ENCODE measurements around the gene THTPA.
A peak's percentile ranks its signal among the peaks of the same experiment; 100 is the strongest.

THTPA gene

GRCh38 chr14:23530375-23531055 is 25.6 kb upstream of the THTPA start:
- peaks cover 54% of the 10 kb centered on the region for H3K36me3 Mint-ChIP-seq (ENCODE audit: low read depth)
- peak overlapping the region; percentile 88 for H3K27ac Mint-ChIP-seq
- H3K4me1 Mint-ChIP-seq: peaks cover 35% of the 10 kb centered on the region
- no peaks in the 10 kb centered on the region for H3K9me3 Mint-ChIP-seq
- TF ChIP-seq CTCF (IDR thresholded peaks at IDR 0.05): no peak
- DNase-seq: no peak
- H3K27me3 Mint-ChIP-seq (ENCODE audit: low read depth, poor library complexity): peaks cover 21% of the 10 kb centered on the region
- peak overlapping the region; percentile 20 for H3K4me3 Mint-ChIP-seq

- H3K9me3 Mint-ChIP-seq: no peaks in the 10 kb centered on the region
- peaks cover 22% of the 10 kb centered on the region for H3K27me3 Mint-ChIP-seq (ENCODE audit: low read depth, poor library complexity)
- TF ChIP-seq CTCF (IDR thresholded peaks at IDR 0.05): no peak
- peaks cover 54% of the 10 kb centered on the region for H3K36me3 Mint-ChIP-seq (ENCODE audit: low read depth)
- H3K27ac Mint-ChIP-seq: no peak overlapping the region
- DNase-seq: no peak
- H3K4me1 Mint-ChIP-seq: peaks cover 42% of the 10 kb centered on the region
- H3K4me3 Mint-ChIP-seq: no peak overlapping the region
These were observed 24.7 kb upstream of the THTPA start for GRCh38 chr14:23531391-23531790.

- DNase-seq: no peak
- no peaks in the 10 kb centered on the region for H3K9me3 Mint-ChIP-seq
- H3K4me3 Mint-ChIP-seq: no peak overlapping the region
- no peak for TF ChIP-seq CTCF (IDR thresholded peaks at IDR 0.05)
- H3K4me1 Mint-ChIP-seq: peaks cover 53% of the 10 kb centered on the region
- peaks cover 25% of the 10 kb centered on the region for H3K27me3 Mint-ChIP-seq (ENCODE audit: low read depth, poor library complexity)
- no peak overlapping the region for H3K27ac Mint-ChIP-seq
- peaks cover 46% of the 10 kb centered on the region for H3K36me3 Mint-ChIP-seq (ENCODE audit: low read depth)
These were observed 23.4 kb upstream of the THTPA start for GRCh38 chr14:23532658-23533057.

- H3K9me3 Mint-ChIP-seq: no peaks in the 10 kb centered on the region
- H3K4me1 Mint-ChIP-seq: peaks cover 56% of the 10 kb centered on the region
- no peak overlapping the region for H3K4me3 Mint-ChIP-seq
- no peak overlapping the region for H3K27ac Mint-ChIP-seq
- H3K27me3 Mint-ChIP-seq (ENCODE audit: low read depth, poor library complexity): peaks cover 25% of the 10 kb centered on the region
- no peak for DNase-seq
- H3K36me3 Mint-ChIP-seq (ENCODE audit: low read depth): peaks cover 38% of the 10 kb centered on the region
- TF ChIP-seq CTCF (IDR thresholded peaks at IDR 0.05): no peak
These were observed 22.2 kb upstream of the THTPA start for GRCh38 chr14:23533652-23534435.

- TF ChIP-seq CTCF (IDR thresholded peaks at IDR 0.05): no peak
- H3K27ac Mint-ChIP-seq: peak overlapping the region; percentile 16
- H3K4me1 Mint-ChIP-seq: peaks cover 51% of the 10 kb centered on the region
- peaks cover 38% of the 10 kb centered on the region for H3K36me3 Mint-ChIP-seq (ENCODE audit: low read depth)
- no peak overlapping the region for H3K4me3 Mint-ChIP-seq
- no peaks in the 10 kb centered on the region for H3K9me3 Mint-ChIP-seq
- peaks cover 33% of the 10 kb centered on the region for H3K27me3 Mint-ChIP-seq (ENCODE audit: low read depth, poor library complexity)
- DNase-seq: no peak
These were observed 20.1 kb upstream of the THTPA start for GRCh38 chr14:23535943-23536342.

All from nephron progenitor cell (in vitro differentiated cells).